GM21447 (cell line): ENCODE results near the gene CACNA2D3.

Experiments used
- ATAC-seq: cut with Tn5 transposase; IDR thresholded peaks from one replicate; pipeline ENCODE4 v1.9.1; 2021; ENCODE audit not compliant: unreplicated experiment

Gene CACNA2D3

DNA sequence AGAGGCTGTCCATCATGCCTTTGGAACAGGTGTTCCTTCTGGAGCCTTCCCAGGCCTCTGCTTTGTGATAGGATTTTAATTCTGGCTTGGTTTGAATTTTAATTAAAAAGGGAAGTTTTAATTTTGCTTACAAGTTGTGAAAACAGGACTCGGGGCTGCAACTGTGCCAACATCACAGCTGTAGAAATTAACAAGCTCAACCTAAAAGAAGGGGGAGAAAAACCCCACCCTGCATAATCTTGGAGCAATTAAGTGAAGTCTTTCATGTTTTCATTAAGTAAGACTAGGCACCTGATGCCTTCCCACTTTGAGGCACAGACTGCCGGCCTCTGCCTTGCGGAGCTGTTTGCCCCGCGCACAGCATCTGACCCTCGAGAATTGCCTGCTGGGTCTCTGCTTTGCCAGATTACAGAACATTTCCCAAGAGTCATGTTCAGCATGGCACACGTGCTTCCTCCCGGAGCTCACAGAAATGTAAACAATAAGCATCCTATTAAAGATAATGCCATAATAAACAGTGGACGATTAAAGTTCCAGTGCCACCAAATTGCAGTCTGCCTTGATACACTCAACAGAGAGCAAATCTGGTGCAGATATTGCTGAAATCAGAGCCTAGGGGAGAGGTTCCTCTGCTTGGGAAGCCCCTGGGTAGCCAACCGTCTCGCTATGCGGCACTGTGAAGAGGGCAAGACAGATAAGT, 441.3 kb downstream of the CACNA2D3 start:
- no peak for ATAC-seq

DNA sequence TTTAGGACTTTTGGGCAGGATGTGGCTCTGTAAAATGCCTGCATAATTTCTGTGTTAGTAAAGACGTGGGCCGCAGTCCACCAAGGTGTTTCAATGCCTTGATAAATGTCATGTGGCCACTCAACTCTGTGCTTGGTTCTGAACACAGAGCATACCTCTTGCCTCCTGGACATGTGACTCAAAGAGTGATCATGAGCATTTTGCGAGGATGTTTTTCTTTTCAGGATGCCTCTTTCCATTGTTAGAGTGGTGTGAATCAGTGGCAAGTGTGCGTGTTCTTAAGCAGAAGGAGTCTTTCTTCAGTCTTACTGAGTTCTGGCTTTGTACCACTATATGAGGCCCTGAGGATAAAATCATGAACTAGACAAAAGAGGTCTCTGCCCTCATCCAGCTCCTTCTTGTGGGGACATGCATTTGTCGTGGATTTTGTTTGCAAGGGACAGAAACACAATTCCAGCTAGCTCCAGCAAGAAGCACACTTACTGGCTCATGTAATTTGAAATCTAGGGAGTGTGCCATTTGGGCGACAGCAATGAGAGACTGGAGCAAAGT, 442.1 kb downstream of the CACNA2D3 start:
- no peak for ATAC-seq

DNA sequence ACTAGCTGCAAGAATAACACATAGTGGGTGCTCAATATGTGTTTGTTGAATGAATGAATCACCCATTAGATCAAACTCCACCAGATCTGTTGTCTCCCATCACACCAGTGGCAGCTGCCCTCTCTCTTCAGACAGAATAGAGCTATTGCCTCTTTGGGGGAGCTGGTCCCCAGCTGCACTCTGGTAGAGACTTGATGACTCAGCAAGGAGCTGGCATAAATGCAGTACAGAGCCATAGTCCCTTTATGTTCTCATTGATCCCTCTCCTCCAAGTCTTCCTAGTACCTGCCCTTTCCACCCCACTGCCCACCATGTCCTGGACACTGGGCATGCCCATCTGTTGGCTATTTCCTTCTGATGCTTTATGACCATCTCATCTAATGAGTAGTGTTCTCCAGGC, 443.6 kb downstream of the CACNA2D3 start:
- ATAC-seq = no peak

DNA sequence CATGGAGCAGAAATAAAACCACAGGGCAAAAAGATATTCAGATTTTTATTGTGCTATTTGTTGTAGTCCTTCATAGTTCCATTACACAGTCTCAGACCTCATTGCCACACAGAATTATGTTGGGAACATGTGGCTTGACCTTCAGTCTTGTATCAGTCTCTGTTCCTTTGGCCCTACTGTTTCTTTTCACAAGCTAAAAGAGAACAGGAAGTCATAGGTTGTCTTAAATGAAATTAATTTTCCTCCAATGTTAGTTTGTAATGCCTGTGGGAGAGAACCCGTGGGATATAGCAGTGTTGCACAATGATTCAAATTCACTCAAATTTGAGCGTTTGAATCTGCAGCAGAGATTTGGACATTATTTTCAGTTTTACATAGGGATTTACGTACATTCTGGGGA, 445.6 kb downstream of the CACNA2D3 start:
- ATAC-seq = no peak

DNA sequence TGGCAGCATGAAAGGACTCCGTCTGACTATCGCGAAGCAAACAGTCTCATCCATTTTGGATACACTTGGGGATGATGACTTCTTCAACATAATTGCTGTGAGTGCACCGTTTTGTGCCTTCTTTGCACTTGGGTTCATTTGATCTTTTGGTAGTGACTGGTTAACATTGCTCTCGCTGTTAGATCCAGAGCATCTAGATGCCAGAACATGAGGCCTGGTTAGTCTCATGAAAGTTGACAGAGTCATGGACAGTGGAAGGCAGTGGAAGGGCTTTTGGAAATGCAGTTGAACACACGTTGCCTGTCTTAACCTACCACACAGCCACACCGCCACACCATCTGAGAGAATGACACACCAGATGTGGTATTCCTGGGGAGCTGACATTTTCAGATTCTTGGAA, 447.7 kb downstream of the CACNA2D3 start:
- no peak for ATAC-seq

DNA sequence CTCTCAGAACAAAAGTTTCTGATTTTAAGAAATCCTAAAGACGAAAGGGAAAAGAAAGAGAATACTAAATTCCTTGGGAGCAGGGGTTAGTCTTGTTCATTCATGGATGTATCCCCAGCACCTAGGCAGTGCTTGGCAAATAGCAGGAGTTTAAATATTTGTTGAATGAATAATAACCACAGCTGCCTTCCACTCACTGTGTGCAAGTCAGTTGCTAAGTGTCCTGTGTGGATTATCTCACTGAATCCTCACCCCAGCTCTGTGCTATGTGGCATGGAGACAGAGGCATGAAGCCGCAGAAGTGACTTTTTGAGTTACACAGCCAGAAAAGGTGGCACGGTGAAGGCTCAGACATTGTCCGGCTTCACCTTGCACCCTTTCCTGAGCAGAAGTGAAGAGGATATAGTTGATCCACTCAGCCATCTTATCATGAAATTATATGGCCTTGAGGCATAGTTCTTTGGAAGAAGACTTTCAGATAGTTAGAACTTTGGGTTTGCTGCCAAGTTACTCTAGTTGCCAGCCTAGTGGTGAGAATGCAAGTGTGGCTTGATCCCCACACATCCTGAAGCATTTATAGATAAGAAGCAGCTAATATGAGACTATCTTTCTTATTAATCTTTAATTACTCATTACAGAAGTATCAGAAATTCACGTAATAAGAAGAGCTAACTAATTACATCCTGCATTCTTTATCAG, 450.0 kb downstream of the CACNA2D3 start:
- ATAC-seq = no peak

DNA sequence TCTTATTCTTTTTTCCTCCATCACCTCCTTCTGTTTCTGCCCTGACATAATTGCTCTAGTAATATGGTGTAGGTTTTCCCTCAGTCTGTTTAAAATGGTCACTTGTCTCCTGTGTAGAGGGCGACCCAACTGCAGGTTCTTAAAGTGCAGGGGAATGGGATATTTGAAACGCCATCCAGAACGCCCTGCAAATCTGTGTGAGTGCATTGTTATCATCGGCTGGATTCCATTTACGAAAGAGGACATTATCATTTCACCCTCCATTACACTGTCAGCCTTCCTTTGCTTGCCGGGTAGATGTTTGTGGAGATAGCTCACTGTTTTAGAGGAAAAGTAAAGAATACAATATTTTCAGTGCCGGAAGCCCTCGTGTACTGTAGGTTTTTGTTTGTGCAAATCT, 451.5 kb downstream of the CACNA2D3 start:
- ATAC-seq = no peak

DNA sequence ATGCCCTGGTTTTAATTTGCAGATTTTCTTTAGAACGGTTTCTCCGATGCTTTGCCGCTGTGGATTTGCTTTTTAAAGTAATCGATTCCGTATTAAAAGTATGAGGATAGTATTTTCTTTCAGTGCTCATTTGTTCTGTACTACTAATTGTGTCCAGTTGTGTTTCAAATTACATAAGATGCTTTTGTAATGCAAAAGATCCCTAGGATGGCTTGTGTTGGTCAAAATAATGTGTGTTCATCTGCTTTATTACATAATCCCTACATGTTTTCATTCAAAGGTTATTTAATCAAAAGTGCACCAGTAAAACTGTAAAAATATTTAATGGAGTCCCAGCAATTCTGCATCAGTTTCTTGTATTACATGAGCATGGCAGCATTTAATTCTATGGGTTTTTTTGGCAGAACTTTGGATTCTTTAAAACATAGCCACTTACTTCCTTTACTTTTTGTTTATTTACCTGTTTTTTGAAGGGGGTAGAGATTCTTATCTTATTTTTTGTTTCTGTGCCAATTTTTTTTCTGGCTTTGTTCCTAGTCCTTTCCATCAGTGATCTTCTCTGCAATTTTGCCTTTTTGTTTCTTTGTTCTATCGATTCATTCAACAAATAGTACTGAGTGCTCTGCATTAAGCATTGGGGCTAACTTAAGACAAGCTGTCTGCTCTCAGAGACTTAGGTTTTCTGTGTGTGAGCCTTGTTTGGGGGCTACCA, 452.7 kb downstream of the CACNA2D3 start:
- no peak for ATAC-seq

DNA sequence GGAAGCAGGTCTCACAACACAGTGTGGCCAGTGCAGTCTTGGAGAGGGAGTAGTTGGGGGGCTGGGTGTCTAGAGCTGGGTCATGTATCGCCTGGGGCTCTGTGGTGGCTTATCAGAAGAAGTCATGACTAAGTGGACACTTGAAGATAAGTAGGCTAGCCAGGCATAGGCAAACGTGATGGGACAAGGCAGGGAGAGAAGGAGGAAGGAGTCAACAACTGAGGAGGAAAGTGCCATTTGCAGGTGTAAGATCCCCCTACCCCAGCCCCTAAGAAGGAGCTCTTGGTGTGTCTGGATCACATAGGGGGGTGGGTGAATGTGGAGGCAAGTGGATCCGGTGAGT, 453.2 kb downstream of the CACNA2D3 start:
- no peak for ATAC-seq

DNA sequence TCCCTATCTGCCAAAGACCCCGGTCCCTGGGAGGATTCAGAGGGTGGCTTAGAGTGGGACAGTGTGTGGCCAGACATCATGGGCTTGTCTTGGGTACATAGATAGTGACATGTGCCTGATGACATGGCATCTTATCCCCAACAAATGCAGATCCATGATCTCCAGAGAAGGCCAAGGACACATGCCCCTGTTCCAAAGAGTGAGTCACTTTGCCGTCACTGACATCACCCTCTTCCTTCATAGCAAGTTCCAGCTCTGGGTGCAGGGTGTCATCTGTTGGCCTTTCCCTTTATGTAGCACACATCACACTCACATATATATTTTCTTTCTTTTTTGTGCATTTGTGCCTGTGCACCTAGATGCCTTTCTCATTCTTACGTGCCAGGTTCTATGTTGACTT, 455.0 kb downstream of the CACNA2D3 start:
- ATAC-seq = no peak

DNA sequence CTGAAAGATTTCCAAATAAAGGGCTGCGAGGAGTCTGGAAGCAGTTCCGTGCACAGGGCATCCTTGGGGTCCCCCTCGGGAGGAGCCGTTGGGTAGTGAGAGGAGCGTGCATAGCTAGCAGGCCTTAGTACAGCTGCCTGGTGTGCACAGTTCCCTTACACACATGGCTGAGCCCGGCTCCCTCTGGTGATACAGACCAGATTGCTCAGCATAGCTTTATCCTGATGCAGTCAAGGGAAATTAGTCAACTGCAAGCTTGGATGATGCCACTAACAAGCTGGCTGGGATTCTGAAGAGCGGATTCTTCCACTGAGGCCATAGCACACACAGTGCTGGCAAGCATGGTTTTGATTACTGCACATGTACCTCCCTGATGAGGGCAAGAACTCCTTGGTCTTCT, 456.1 kb downstream of the CACNA2D3 start:
- no peak for ATAC-seq

DNA sequence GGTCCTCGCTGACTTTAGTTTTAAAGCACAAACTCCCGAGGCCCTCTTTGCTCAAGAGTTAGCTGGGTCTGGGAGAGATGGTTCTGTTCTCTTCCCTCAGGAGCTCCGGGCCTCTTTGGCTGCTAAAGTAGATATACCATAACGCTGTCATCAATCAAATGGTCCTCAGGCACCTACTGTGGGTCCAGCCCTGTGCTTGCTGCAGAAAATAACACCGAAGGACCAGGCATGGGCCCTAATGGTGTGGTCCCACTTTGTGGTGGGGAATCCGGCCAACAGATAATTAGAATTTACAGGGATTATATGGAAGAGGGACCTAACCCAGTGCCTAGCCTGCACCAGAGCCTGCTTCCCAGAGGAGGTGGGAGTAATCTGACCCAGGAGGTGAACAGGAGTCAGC, 458.1 kb downstream of the CACNA2D3 start:
- ATAC-seq = no peak

DNA sequence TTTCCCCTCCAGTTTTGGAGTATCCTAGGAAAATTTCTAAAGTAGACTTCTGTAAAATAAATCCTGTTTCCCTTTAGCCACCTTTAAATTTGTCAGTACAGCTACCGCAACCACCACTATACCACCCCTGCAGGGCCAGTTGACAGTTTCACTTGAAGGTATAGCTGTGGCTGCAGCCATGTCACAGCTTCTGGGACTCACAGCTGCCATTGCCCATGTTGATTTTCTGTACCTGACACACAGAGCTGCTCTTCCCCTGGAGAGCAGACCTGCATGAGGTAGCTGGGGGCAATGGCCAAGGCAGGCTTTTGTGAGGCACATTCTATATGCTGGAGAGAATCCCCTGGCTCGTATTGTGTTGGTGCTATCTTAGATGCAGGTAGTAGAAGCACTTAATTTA, 460.1 kb downstream of the CACNA2D3 start:
- no peak for ATAC-seq

DNA sequence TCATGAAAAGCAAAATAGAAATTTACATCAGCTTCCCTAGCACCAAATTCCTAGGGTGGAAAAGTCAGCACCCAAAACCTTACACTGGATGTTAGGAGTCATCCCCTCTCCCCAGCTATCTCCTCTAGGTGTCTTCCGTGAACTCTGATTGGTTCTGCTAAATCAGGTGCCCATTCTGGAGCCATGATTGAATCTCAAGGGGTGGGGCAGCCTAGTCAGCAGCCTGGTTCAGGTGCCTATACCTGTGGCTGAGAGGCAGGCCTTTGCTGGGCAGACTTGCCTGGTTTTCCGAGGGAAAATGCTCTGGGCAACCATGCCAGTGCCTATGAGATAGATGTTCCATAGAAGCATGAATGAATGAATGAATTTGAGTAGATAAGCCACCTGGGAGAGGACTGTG, 468.8 kb downstream of the CACNA2D3 start:
- no peak for ATAC-seq

DNA sequence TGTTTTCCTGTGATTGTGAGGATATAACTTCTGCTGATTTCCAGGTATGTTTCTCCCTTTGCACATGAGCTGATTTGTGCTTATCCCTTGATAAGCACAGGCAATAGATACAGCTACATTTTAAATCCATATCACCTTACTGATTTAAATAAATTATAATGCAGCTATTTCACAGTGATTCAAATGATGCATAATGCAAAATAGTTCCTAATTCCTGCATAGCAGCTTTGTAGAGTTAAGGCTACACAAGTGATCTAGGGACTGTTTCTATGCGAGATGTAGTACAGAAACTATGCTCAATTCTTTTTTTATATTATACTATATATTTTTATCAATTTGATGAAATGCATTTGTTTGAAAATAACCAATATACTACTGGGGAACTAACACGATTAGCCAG, 471.3 kb downstream of the CACNA2D3 start:
- no peak for ATAC-seq

DNA sequence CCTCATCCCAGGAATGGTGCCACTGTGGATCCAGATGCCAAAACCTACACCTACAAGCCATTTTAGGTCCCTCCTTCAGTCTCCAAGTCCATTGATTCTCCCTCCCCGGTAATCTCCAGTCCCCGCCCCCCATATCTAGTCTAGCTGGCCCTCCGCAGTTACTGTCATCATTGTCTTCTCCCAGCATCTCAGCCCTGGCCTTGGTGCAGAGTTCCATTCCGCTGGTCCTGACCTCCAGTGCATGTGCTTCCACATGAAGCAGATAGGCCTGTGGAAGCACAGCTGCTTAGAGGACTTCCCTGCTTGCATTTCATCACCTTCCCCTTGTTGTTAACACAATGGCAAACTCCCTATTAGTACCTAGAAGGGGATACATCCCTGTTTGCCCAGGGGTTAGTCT, 473.7 kb downstream of the CACNA2D3 start:
- ATAC-seq = no peak

DNA sequence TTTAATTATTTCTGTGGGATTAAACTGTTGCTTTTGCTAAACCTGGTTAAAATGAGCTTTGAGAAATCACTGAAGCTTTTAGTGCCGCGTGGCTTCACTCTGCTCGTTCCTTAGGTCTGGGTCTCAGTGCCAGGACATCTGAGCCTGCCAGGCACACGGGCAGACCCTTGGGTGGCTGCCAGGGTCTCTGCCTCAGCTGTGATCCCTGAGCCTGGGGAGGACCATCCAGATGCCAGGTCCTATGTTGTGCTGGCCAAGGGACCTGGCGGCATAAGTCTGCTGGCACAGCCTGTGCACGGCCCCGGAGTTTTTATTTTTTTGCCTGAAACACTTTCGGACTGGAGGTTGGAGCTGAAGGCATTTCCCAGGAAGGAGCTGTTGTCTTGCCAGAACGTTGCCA, 477.4 kb downstream of the CACNA2D3 start:
- ATAC-seq = no peak

DNA sequence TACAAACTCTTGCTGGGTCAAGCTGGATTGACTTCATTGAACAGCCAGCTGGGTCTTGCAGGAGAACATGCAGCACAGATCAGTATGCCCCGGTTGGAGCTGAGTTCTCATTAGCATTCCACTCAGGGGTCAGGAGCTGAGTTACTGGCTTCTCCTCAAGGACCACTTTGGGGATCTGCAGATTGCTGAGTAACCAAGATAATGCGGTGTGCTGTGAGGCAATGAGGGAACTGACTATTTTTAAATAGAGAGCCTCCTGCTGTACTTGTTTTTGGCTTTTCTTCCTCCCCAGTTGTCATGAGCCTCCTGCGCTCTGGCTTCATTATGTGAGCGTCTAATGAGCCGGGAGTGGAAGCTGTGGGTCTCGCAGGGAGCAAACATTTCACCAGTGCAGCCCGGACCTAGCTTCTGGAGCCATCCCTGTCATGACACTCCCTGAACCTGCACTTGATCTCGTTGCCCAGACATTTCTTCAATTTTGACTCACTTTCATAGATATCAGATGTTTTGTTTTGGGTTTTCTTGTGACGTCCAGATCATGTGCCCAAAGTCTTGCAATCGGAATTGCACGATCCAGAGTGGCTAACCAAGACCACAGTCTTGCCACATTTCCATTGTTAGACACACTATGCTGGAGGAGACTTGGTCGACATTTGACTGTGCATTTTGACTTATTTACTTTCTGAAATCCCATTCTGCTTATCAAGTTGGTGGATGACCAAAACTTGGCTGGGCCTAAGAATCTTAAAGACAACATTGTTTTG, 478.3 kb downstream of the CACNA2D3 start:
- ATAC-seq = no peak

DNA sequence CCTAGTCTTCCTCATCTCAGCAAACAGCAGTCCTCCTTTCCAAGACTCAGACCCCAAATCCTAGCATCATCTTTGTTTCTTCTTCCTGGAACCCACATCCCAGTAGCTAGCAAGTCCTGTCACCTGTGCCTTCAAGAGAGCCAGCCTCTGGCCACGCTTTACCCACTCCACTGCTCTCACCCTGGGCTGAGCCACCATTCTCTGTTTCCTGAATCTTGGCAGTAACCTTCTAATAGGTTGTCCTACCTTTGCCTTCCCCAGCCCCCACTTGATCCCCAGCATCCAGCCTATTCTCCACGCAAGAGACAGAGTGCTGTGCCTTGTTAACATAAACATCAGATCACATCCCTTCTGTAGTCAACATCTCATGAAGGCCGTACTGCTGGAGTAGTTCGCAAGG, 482.1 kb downstream of the CACNA2D3 start:
- no peak for ATAC-seq

DNA sequence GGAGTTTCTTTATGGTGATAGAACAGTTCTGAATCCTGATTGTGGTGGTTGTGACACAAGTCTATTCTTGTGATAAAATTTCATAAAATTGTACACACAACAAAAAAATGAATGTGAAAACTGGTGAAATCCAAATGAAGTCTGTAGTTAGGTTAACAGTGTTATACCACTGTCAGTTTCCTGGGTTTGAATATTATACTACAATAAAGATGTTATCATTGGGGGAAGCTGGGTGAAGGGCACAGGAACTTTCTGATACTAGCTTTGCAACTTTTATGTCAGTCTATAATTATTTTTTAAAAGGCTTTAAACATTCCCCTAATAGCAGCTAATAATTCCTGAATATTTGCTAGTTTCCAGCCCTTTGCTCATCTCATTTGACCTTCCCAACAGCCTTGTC, 485.7 kb downstream of the CACNA2D3 start:
- no peak for ATAC-seq

DNA sequence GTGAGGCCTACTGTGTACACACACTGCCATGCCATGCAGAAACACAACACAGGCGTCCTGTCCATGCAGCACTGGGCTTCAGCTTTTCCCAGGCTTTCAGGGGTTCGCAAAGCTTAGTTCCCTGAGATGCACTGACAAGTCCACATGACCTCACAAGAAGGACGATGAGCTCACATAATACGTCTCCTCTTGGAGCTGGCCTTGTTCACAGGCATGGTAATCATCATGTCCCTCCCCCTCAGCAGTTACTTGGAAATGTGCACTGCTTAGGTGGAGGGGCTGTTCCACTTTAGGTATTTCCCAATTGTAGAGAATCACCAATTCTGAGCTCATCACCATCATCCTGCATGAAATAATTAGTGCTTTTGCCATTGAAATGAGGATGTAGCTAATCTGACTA, 496.7 kb downstream of the CACNA2D3 start:
- ATAC-seq = no peak
